Mesenchymal stem cell (in vitro differentiated cells and primary cell): Measurements from ENCODE around the gene UBLCP1.
A peak's percentile ranks its signal among the peaks of the same experiment; 100 is the strongest.
"Not testable (repeated sequence)": the region's sequence is repeated elsewhere in the genome, so short reads cannot be mapped to it uniquely, and the experiment has no call there.

Experiments
- DNase-seq: peaks from one replicate; pipeline ENCODE4 v3.0.0-alpha.2; 2013
- H2AFZ ChIP-seq: one replicate; pipeline ENCODE4 v1.6.1; 2013; ENCODE audit warnings: low read depth, mild to moderate bottlenecking, control low read depth, inconsistent platforms, low read length, moderate library complexity
- H2AK5ac ChIP-seq: 2 replicates; pipeline ENCODE4 v1.6.1; 2013; ENCODE audit warnings: low read length, moderate library complexity, mild to moderate bottlenecking, inconsistent platforms; ENCODE audit not compliant: severe bottlenecking
- H2BK120ac ChIP-seq: one replicate; pipeline ENCODE4 v1.6.1; 2013; ENCODE audit warnings: low read depth, mild to moderate bottlenecking, inconsistent platforms, low read length, moderate library complexity
- H2BK12ac ChIP-seq, 2 experiments: one replicate each; pipeline ENCODE4 v1.6.1; 2013; ENCODE audit warnings: inconsistent platforms in 2 of 2, low read length in 2 of 2, mild to moderate bottlenecking in 2 of 2, moderate library complexity in 2 of 2, control low read depth in 1 of 2
- H2BK15ac ChIP-seq: one replicate; pipeline ENCODE4 v1.6.1; 2013; ENCODE audit warnings: mild to moderate bottlenecking, low read depth, inconsistent platforms; ENCODE audit not compliant: poor library complexity, severe bottlenecking
- H2BK5ac ChIP-seq: 2 replicates; pipeline ENCODE4 v1.6.1; 2013; ENCODE audit warnings: low read depth, mild to moderate bottlenecking, low read length, control low read depth, inconsistent platforms; ENCODE audit not compliant: poor library complexity, severe bottlenecking
- H3K14ac ChIP-seq, 2 experiments: one replicate each; pipeline ENCODE4 v1.6.1; 2013; ENCODE audit warnings: inconsistent platforms in 2 of 2, low read length in 2 of 2, control low read depth in 1 of 2, mild to moderate bottlenecking in 1 of 2, moderate library complexity in 1 of 2
- H3K18ac ChIP-seq, 2 experiments: one replicate each; pipeline ENCODE4 v1.6.1; 2013; ENCODE audit warnings: inconsistent platforms in 2 of 2, low read length in 2 of 2, control low read depth in 1 of 2, low read depth in 1 of 2, mild to moderate bottlenecking in 1 of 2
- H3K23ac ChIP-seq, 2 experiments: one replicate each; pipeline ENCODE4 v1.6.1; 2013; ENCODE audit warnings: inconsistent platforms in 2 of 2, low read length in 2 of 2, mild to moderate bottlenecking in 2 of 2, moderate library complexity in 2 of 2, control low read depth in 1 of 2
- H3K27ac ChIP-seq: 2 replicates; pipeline ENCODE4 v1.5.1; 2013; ENCODE audit warnings: mild to moderate bottlenecking, moderate library complexity, low read length, control low read depth, inconsistent platforms; ENCODE audit not compliant: poor library complexity, severe bottlenecking
- H3K27me3 ChIP-seq, 2 experiments: 2 replicates each; pipeline versions ENCODE4 v1.6.1 to v1.7.0; 2013; ENCODE audit warnings: low read length in 2 of 2, mild to moderate bottlenecking in 2 of 2, moderate library complexity in 2 of 2, control low read depth in 1 of 2, inconsistent platforms in 1 of 2; ENCODE audit not compliant: control insufficient read depth in 1 of 2, insufficient read depth in 1 of 2
- H3K36me3 ChIP-seq, 2 experiments: 2 replicates each; pipeline versions ENCODE4 v1.6.1 to v1.7.0; 2013; ENCODE audit warnings: low read length in 2 of 2, control low read depth in 1 of 2, inconsistent platforms in 1 of 2, low read depth in 1 of 2, mild to moderate bottlenecking in 1 of 2; ENCODE audit not compliant: insufficient read depth in 2 of 2, control insufficient read depth in 1 of 2
- H3K4ac ChIP-seq, 2 experiments: one replicate each; pipeline ENCODE4 v1.6.1; 2013; ENCODE audit warnings: inconsistent platforms in 2 of 2, low read length in 2 of 2, mild to moderate bottlenecking in 2 of 2, moderate library complexity in 2 of 2, control low read depth in 1 of 2, low read depth in 1 of 2
- H3K4me1 ChIP-seq: 2 replicates; pipeline ENCODE4 v1.6.1; 2013; ENCODE audit warnings: low read depth, low read length, control low read depth; ENCODE audit not compliant: control insufficient read depth, insufficient read depth
- H3K4me2 ChIP-seq: 2 replicates; pipeline ENCODE4 v1.6.1; 2013; ENCODE audit warnings: low read length, mild to moderate bottlenecking, inconsistent platforms; ENCODE audit not compliant: poor library complexity, severe bottlenecking
- H3K4me3 ChIP-seq, 2 experiments: 2 replicates each; pipeline versions ENCODE4 v1.5.1 to v1.7.0; 2013; ENCODE audit warnings: low read length in 2 of 2, mild to moderate bottlenecking in 2 of 2, control low read depth in 1 of 2, low read depth in 1 of 2; ENCODE audit not compliant: insufficient read depth in 1 of 2
- H3K79me1 ChIP-seq: replicated peaks from 2 replicates; pipeline ENCODE4 v1.6.1; 2013; ENCODE audit warnings: mild to moderate bottlenecking, control low read depth, low read length, inconsistent platforms; ENCODE audit not compliant: poor library complexity, severe bottlenecking
- H3K9ac ChIP-seq: 2 replicates; pipeline ENCODE4 v1.7.0; 2013; ENCODE audit warnings: mild to moderate bottlenecking, low read length, moderate library complexity
- H3K9me3 ChIP-seq: 2 replicates; pipeline ENCODE4 v1.7.0; 2013; ENCODE audit warnings: mild to moderate bottlenecking, low read length; ENCODE audit not compliant: control insufficient read depth
- H4K8ac ChIP-seq: one replicate; pipeline ENCODE4 v1.6.1; 2013; ENCODE audit warnings: inconsistent platforms, mild to moderate bottlenecking, low read length, moderate library complexity
- H4K91ac ChIP-seq: one replicate; pipeline ENCODE4 v1.6.1; 2013; ENCODE audit warnings: mild to moderate bottlenecking, low read length, inconsistent platforms
- WGBS: methylation state at CpG from one replicate; pipeline ENCODE4 v1.1.7; 2013; ENCODE audit warnings: mixed read lengths; 5-methylcytosine and 5-hydroxymethylcytosine counted together

The UBLCP1 gene

DNA sequence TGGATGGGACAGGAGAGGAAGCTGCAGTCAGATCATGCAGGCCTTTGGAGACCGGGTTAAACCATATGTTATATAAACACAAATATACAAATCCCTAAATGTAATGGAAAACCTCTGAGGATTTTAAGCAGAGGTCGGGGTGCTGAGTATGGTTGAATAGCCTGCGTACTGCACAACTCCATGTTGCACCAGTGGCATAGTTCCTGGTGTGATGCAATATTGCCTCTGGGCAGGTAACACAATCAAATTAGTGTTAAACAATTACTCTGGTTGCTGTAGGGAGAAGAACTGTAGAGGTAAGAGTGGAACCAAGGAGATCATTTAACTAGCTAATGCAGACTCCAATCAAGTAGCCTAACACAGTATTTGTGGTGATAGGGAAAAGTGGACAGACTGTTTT, 32.4 kb upstream of the UBLCP1 start:
- Histone ChIP-seq H3K14ac (no peak overlapping the region), H3K4me1 (no peaks in the 10 kb centered on the region), H3K4ac (no peak overlapping the region), H4K91ac (no peak overlapping the region), H3K9ac (no peak overlapping the region), H2BK15ac (no peak overlapping the region), H3K4me3 (no peak overlapping the region), H2BK12ac (no peak overlapping the region), H3K27ac (no peak overlapping the region), H3K4me2 (no peak overlapping the region), H3K79me1 (no peaks in the 10 kb centered on the region), H2BK120ac (no peak overlapping the region), H2AK5ac (no peak overlapping the region), H2AFZ (no peak overlapping the region), H3K9me3 (no peaks in the 10 kb centered on the region), H3K36me3 (no peaks in the 10 kb centered on the region), H3K18ac (no peak overlapping the region), H4K8ac (no peak overlapping the region), H2BK5ac (no peak overlapping the region), H3K27me3 (peaks cover 0 to 6% of the 10 kb centered on the region in 2 experiments), H3K23ac (no peak overlapping the region)
- no peak for DNase-seq
- 96% methylated on average over 2 of the region's 3 CpGs for WGBS

DNA sequence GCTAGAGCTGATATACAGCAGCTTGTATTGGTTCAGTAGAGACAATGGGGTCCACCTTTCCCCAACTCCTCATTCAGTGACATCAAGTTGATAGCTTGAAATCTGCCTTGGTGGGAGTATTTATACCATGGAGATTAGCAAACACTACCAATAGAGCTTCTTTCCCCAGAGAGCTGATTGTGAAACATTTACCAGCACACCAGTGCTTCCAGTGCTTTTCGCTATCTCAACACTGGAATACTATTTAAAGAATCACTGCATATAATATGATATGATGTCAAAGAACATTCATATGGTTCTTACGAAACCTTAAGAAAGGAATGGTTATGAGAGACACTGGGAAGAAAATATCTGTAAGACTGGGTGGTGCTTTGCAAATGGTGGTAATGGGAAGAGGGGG, 31.9 kb upstream of the UBLCP1 start:
- no peak overlapping the region for H3K4me3 ChIP-seq
- no peak overlapping the region for H2BK5ac ChIP-seq
- 88% methylated on average over 1 of the region's 2 CpGs for WGBS
- H2BK12ac ChIP-seq = no peak overlapping the region
- no peak overlapping the region for H3K9ac ChIP-seq
- no peaks in the 10 kb centered on the region for H3K36me3 ChIP-seq
- no peak overlapping the region for H3K23ac ChIP-seq
- no peak overlapping the region for H3K4me2 ChIP-seq
- no peak overlapping the region for H3K4ac ChIP-seq
- H2AFZ ChIP-seq = no peak overlapping the region
- H4K8ac ChIP-seq = no peak overlapping the region
- no peak overlapping the region for H4K91ac ChIP-seq
- H3K9me3 ChIP-seq = no peaks in the 10 kb centered on the region
- peaks cover 0 to 6% of the 10 kb centered on the region in 2 experiments for H3K27me3 ChIP-seq
- H3K18ac ChIP-seq = no peak overlapping the region
- DNase-seq = peak; percentile 13
- H2BK15ac ChIP-seq = no peak overlapping the region
- H3K79me1 ChIP-seq = no peaks in the 10 kb centered on the region
- H2AK5ac ChIP-seq = no peak overlapping the region
- H3K27ac ChIP-seq = no peak overlapping the region
- H3K4me1 ChIP-seq = no peaks in the 10 kb centered on the region
- no peak overlapping the region for H2BK120ac ChIP-seq
- no peak overlapping the region for H3K14ac ChIP-seq

DNA sequence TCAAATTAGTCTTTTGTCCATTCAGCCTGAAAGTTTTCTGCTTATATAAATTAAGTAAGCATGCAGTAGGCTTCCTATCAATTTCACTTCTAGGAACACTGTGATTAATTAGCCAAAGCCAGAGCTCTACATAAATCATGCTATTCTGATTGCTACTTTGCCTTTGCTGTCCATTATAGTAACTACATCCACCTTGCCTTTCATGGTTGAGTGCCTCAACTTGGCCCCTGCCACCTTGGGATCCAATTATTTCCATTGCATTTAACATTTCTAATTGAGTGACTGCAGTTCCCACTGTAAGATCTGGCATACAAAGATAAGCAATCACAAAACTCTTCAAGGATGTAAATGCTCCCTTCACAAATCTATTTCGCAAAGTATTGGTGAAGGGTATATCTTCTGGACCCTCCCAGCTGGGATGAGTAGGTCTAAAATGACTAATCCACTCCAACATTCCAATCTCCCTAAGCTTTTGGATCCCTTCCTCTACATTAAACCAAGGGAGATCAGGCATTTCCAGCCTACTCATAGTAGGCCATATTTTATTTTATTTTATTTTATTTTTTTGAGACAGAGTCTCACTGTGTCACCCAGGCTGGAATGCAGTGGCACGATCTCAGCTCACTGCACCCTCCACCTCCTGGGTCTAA, 27.1 kb upstream of the UBLCP1 start:
- not testable (repeated sequence) for H3K27me3 ChIP-seq, DNase-seq, H2BK120ac ChIP-seq, H2AK5ac ChIP-seq, H3K27ac ChIP-seq, H3K18ac ChIP-seq, H3K4me3 ChIP-seq, H2BK15ac ChIP-seq, H4K8ac ChIP-seq, H2AFZ ChIP-seq, H4K91ac ChIP-seq, H3K36me3 ChIP-seq, H3K9me3 ChIP-seq, H2BK5ac ChIP-seq, H3K9ac ChIP-seq, H3K14ac ChIP-seq, H3K79me1 ChIP-seq, H3K4me2 ChIP-seq, H3K4ac ChIP-seq, H2BK12ac ChIP-seq, H3K4me1 ChIP-seq, H3K23ac ChIP-seq
- WGBS = 85% methylated on average over 2 of the region's 2 CpGs

DNA sequence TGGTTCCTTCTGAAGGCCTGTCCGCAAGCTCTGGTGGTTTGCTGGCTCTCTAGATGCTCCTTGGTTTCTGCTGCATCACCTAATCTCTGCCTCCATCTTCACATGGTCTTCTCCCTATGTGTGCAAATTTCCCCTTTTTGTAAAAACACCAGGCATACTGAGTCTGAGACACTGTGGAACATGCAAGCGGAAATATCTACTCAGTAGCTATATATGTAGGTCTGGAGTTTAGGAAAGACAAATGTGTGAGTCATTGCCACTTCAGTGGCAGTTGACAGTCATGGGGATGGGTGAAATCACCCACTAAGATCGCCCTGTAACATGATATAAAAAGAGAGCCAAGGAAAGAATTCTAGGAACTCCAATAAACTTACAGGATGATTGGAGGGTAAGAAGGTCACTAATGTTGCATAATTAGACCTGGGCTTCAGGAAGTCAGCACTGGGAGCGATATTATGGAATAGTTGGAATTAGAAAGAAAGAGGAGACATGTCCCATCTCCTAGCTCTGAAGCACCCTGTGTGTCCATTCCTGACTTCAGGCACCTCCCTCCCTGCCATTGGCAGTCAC, 22.7 kb upstream of the UBLCP1 start:
- Histone ChIP-seq H2BK12ac (no peak overlapping the region), H3K27me3 (no peaks in the 10 kb centered on the region), H3K14ac (peak overlapping the region in 1 of 2 experiments; percentile 44), H3K9ac (no peak overlapping the region), H3K4me2 (no peak overlapping the region), H2AK5ac (no peak overlapping the region), H3K79me1 (no peaks in the 10 kb centered on the region), H3K4me1 (no peaks in the 10 kb centered on the region), H4K8ac (no peak overlapping the region), H3K27ac (no peak overlapping the region), H2AFZ (no peak overlapping the region), H3K23ac (no peak overlapping the region), H2BK5ac (no peak overlapping the region), H3K36me3 (no peaks in the 10 kb centered on the region), H2BK120ac (no peak overlapping the region), H4K91ac (no peak overlapping the region), H2BK15ac (no peak overlapping the region), H3K9me3 (no peaks in the 10 kb centered on the region), H3K18ac (no peak overlapping the region), H3K4me3 (no peak overlapping the region), H3K4ac (no peak overlapping the region)
- WGBS = 89% methylated on average over 3 of the region's 4 CpGs
- peak; percentile 68 for DNase-seq
